HepG2 (cell line): ENCODE data around the gene SPCS1. TPM values are rescaled to one million over a fixed set of nuclear protein-coding genes. Genes with fewer than 3 reads are reported as not detected.

Source experiments
- ARID2 ChIP-seq: sonication (generic); formaldehyde crosslinking; IDR thresholded peaks from 2 replicates; pipeline ENCODE4 v1.8.1; 2022; ENCODE audit warnings: mild to moderate bottlenecking, missing genetic modification reagents, borderline replicate concordance
- HNRNPK ChIP-seq: fragments of 200-400 bp; formaldehyde crosslinking; IDR thresholded peaks from 2 replicates; pipeline ENCODE4 v1.6.1; 2018; ENCODE audit warnings: low read length, low read depth, moderate library complexity, mild to moderate bottlenecking; ENCODE audit not compliant: poor library complexity, severe bottlenecking
- JUN ChIP-seq: sonication (generic); formaldehyde crosslinking; IDR thresholded peaks from 2 replicates; pipeline ENCODE4 v1.4.0; 2020; ENCODE audit warnings: mild to moderate bottlenecking, missing genetic modification reagents
- KLF15 ChIP-seq: sonication (generic); formaldehyde crosslinking; IDR thresholded peaks from 2 replicates; pipeline ENCODE4 v1.8.1; 2023; ENCODE audit warnings: borderline replicate concordance, mild to moderate bottlenecking, inconsistent platforms, missing genetic modification reagents, mixed read lengths
- MZF1 ChIP-seq: sonication (generic); formaldehyde crosslinking; IDR thresholded peaks from 2 replicates; pipeline ENCODE4 v1.8.1; 2023; ENCODE audit warnings: mild to moderate bottlenecking, missing genetic modification reagents, borderline replicate concordance
- PLSCR1 ChIP-seq: sonication (generic); formaldehyde crosslinking; IDR thresholded peaks from 2 replicates; pipeline ENCODE4 v1.5.0; 2020; ENCODE audit warnings: missing genetic modification reagents, mild to moderate bottlenecking, borderline replicate concordance
- SAP130 ChIP-seq: IDR thresholded peaks from 2 replicates; pipeline ENCODE4 v1.6.1; 2016; ENCODE audit warnings: low read depth
- SNAI1 ChIP-seq: sonication (generic); formaldehyde crosslinking; IDR thresholded peaks from 2 replicates; pipeline ENCODE4 v1.5.0; 2020; ENCODE audit warnings: mild to moderate bottlenecking, missing genetic modification reagents, borderline replicate concordance
- ZFP36L1 ChIP-seq: sonication (generic); formaldehyde crosslinking; IDR thresholded peaks from 2 replicates; pipeline ENCODE4 v1.8.0; 2022; ENCODE audit warnings: mild to moderate bottlenecking, missing genetic modification reagents, moderate library complexity
- ZNF510 ChIP-seq: sonication (generic); formaldehyde crosslinking; IDR thresholded peaks from 2 replicates; pipeline ENCODE4 v1.4.0; 2020; ENCODE audit warnings: low read depth, mild to moderate bottlenecking, missing genetic modification reagents
- ZNF710 ChIP-seq: sonication (generic); formaldehyde crosslinking; IDR thresholded peaks from 2 replicates; pipeline ENCODE4 v1.5.0; 2020; ENCODE audit warnings: mild to moderate bottlenecking, missing genetic modification reagents, borderline replicate concordance
- ZXDC ChIP-seq: sonication (generic); formaldehyde crosslinking; IDR thresholded peaks from 2 replicates; pipeline ENCODE4 v1.5.0; 2020; ENCODE audit warnings: mild to moderate bottlenecking, missing genetic modification reagents
- polyA plus RNA-seq, 8 experiments: library from polyadenylated mRNA; depleted of rRNA in 3 of 8; stranded (reverse) in 7 of 8; unstranded in 1 of 8; fragments of >200 nt; fragmentation: Illumina TruSeq in 4 of 8; extraction: Trizol in 4 of 8; gene quantifications; 2 replicates each; pipeline versions ENCODE4 v1.2.1 to v1.2.3, GENCODE V29; 2011 to 2016; ENCODE audit warnings: low read depth in 4 of 8, missing spikeins in 1 of 8, mixed read lengths in 1 of 8; ENCODE audit not compliant: insufficient read depth in 1 of 8
- total RNA-seq, 5 experiments: library from RNA; depleted of rRNA; stranded (reverse); fragments of >200 nt; fragmentation: Illumina TruSeq; extraction: Trizol; gene quantifications; 2 replicates each; pipeline ENCODE4 v1.2.3, GENCODE V29; 2016; ENCODE audit warnings: low read depth in 1 of 5
- TF ChIP-seq, protein P1 (sequence below): sonication (generic); formaldehyde crosslinking; IDR thresholded peaks from 2 replicates; pipeline ENCODE4 v1.8.0; 2022; ENCODE audit warnings: mild to moderate bottlenecking, missing genetic modification reagents, moderate library complexity
- TF ChIP-seq, protein P2 (sequence below): sonication (generic); formaldehyde crosslinking; IDR thresholded peaks from 2 replicates; pipeline ENCODE4 v1.4.0; 2020; ENCODE audit warnings: mild to moderate bottlenecking, missing genetic modification reagents
- TF ChIP-seq, protein P3 (sequence below): sonication (generic); formaldehyde crosslinking; IDR thresholded peaks from 2 replicates; pipeline ENCODE4 v1.8.0; 2022; ENCODE audit warnings: low read depth, missing genetic modification reagents

SPCS1 gene
- total and polyA plus RNA-seq, 2 of the 13 experiments (the other 11 are each of a cell fraction or from before 2014, with no cell fraction given), result 84.6 to 120 TPM

- TF ChIP-seq MZF1 (CRISPR knock-in tag) (no peak), SAP130 (CRISPR knock-in tag) (peak; percentile 98), PLSCR1 (CRISPR knock-in tag) (no peak), ARID2 (CRISPR knock-in tag) (0 out of 2 replicates have a peak, but pooled peaks have one; percentile 14), KLF15 (CRISPR knock-in tag) (no peak), HNRNPK (no peak), ZFP36L1 (CRISPR knock-in tag) (0 out of 2 replicates have a peak, but pooled peaks have one; percentile 70), JUN (CRISPR knock-in tag) (peak; percentile 70; the same call in 1 of the 2 replicates), ZNF510 (CRISPR knock-in tag) (no peak), ZNF710 (CRISPR knock-in tag) (peak; percentile 61; the same call in 1 of the 2 replicates), ZXDC (CRISPR knock-in tag) (no peak), SNAI1 (CRISPR knock-in tag) (no peak)
- TF ChIP-seq, protein P1, sequence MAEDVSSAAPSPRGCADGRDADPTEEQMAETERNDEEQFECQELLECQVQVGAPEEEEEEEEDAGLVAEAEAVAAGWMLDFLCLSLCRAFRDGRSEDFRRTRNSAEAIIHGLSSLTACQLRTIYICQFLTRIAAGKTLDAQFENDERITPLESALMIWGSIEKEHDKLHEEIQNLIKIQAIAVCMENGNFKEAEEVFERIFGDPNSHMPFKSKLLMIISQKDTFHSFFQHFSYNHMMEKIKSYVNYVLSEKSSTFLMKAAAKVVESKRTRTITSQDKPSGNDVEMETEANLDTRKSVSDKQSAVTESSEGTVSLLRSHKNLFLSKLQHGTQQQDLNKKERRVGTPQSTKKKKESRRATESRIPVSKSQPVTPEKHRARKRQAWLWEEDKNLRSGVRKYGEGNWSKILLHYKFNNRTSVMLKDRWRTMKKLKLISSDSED (CRISPR knock-in tag), result no peak
- TF ChIP-seq, protein P2, sequence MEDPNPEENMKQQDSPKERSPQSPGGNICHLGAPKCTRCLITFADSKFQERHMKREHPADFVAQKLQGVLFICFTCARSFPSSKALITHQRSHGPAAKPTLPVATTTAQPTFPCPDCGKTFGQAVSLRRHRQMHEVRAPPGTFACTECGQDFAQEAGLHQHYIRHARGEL, result no peak
- TF ChIP-seq, protein P3, sequence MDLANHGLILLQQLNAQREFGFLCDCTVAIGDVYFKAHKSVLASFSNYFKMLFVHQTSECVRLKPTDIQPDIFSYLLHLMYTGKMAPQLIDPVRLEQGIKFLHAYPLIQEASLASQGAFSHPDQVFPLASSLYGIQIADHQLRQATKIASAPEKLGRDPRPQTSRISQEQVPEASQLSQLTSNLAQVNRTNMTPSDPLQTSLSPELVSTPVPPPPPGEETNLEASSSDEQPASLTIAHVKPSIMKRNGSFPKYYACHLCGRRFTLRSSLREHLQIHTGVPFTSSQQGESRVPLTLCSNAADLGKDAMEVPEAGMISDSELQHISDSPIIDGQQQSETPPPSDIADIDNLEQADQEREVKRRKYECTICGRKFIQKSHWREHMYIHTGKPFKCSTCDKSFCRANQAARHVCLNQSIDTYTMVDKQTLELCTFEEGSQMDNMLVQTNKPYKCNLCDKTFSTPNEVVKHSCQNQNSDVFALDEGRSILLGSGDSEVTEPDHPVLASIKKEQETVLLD (CRISPR knock-in tag), result peak; percentile 25; the same call in 1 of the 2 replicates
These were observed 1.1 kb upstream of the SPCS1 start (continued) for GRCh38 chr3:52704611-52705437.
